Peyer's patch (tissue), 4 donors: ENCODE data around the gene TK1. TPM values are rescaled to one million over a fixed set of nuclear protein-coding genes. Genes with fewer than 3 reads are reported as not detected.
A peak's percentile ranks its signal among the peaks of the same experiment; 100 is the strongest.

Experiments used
- DNase-seq, 3 donors: peaks; one replicate each; pipeline ENCODE4 v3.0.0-alpha.2; 2017 to 2019
- H3K27ac ChIP-seq, 4 donors: fragments of 200-600 bp; sonication (generic); one replicate each; pipeline ENCODE4 v1.5.1; 2016 to 2019
- H3K27me3 ChIP-seq, 2 donors: fragments of 200-600 bp; sonication (generic); one replicate each; pipeline ENCODE4 v1.5.1; 2019
- H3K36me3 ChIP-seq, 3 donors: fragments of 200-600 bp; sonication (generic); one replicate each; pipeline ENCODE4 v1.5.1; 2016 to 2019
- H3K4me1 ChIP-seq, 4 donors: fragments of 200-600 bp; sonication (generic); one replicate each; pipeline ENCODE4 v1.5.1; 2016 to 2019
- H3K4me3 ChIP-seq, 4 donors: fragments of 200-600 bp; sonication (generic); 1 replicate in 3 of 4; 2 replicates in 1 of 4; pipeline ENCODE4 v1.5.1; 2016 to 2019; ENCODE audit warnings: mild to moderate bottlenecking in 1 of 4
- H3K9me3 ChIP-seq, 4 donors: fragments of 200-600 bp; sonication (generic); one replicate each; pipeline ENCODE4 v1.5.1; 2016 to 2019; ENCODE audit warnings: mild to moderate bottlenecking in 1 of 4
- CTCF ChIP-seq, 6 experiments: fragments of 450-650 bp in 4 of 6; fragments of 200-600 bp in 2 of 6; sonication (generic) in 1 of 6; IDR thresholded peaks; one replicate each; pipeline ENCODE4 v1.5.1; 2017 to 2019; ENCODE audit warnings: antibody characterized with exemption in 6 of 6, mild to moderate bottlenecking in 3 of 6, moderate library complexity in 1 of 6
- POLR2A ChIP-seq, 2 donors: fragments of 450-650 bp; IDR thresholded peaks; one replicate each; pipeline ENCODE4 v1.5.1; 2017; ENCODE audit warnings: antibody characterized with exemption in 2 of 2, mild to moderate bottlenecking in 2 of 2, moderate library complexity in 2 of 2
- total RNA-seq, 4 donors: library from RNA; depleted of rRNA; stranded (reverse); fragments of >200 nt; gene quantifications; one replicate each; pipeline ENCODE4 v1.1.0, GENCODE V29; 2016

TK1 gene
- total RNA-seq, 4 donors from 2014 or later = 6.2 to 46.2 (median 10.1) TPM

GRCh38 chr17:78137392-78138203 is 49.3 kb downstream of the TK1 start:
- peak overlapping the region in 2 of 4 donors; percentile 6 to 75 for H3K27ac ChIP-seq
- no peaks in the 10 kb centered on the region for H3K36me3 ChIP-seq
- H3K4me3 ChIP-seq = peak overlapping the region in 1 of 4 donors; percentile 20
- H3K27me3 ChIP-seq = no peaks in the 10 kb centered on the region
- peak in 2 of 3 donors; percentile 59 to 72 for DNase-seq
- peaks cover 0 to 47% (median 37%) of the 10 kb centered on the region in 4 donors for H3K4me1 ChIP-seq
- TF ChIP-seq CTCF (IDR thresholded peaks at IDR 0.05) (peak in 5 of 6 experiments; percentile 23 to 49 (median 33)), POLR2A (IDR thresholded peaks at IDR 0.05) (no peak)
- H3K9me3 ChIP-seq = no peaks in the 10 kb centered on the region

GRCh38 chr17:78135858-78136500 is 50.9 kb downstream of the TK1 start:
- TF ChIP-seq POLR2A (IDR thresholded peaks at IDR 0.05) (no peak), CTCF (IDR thresholded peaks at IDR 0.05) (no peak)
- peaks cover 0 to 46% (median 36%) of the 10 kb centered on the region in 4 donors for H3K4me1 ChIP-seq
- H3K9me3 ChIP-seq = no peaks in the 10 kb centered on the region
- DNase-seq = no peak
- H3K27me3 ChIP-seq = no peaks in the 10 kb centered on the region
- H3K27ac ChIP-seq = no peak overlapping the region
- H3K36me3 ChIP-seq = no peaks in the 10 kb centered on the region
- H3K4me3 ChIP-seq = no peak overlapping the region

GRCh38 chr17:78134899-78135385 is 51.9 kb downstream of the TK1 start:
- Histone ChIP-seq H3K27ac (peak overlapping the region in 1 of 4 donors; percentile 99), H3K9me3 (no peaks in the 10 kb centered on the region), H3K27me3 (no peaks in the 10 kb centered on the region), H3K4me3 (no peak overlapping the region), H3K36me3 (no peaks in the 10 kb centered on the region), H3K4me1 (peaks cover 0 to 39% (median 33%) of the 10 kb centered on the region in 4 donors)
- TF ChIP-seq CTCF (IDR thresholded peaks at IDR 0.05) = no peak
- no peak for TF ChIP-seq POLR2A (IDR thresholded peaks at IDR 0.05)
- DNase-seq = no peak

GRCh38 chr17:78133971-78134898 is 52.6 kb downstream of the TK1 start:
- H3K4me1 ChIP-seq = peaks cover 3 to 46% (median 40%) of the 10 kb centered on the region in 4 donors
- peak overlapping the region in 1 of 4 donors; percentile 97 for H3K4me3 ChIP-seq
- no peaks in the 10 kb centered on the region for H3K36me3 ChIP-seq
- TF ChIP-seq CTCF (IDR thresholded peaks at IDR 0.05) (peak in 5 of 6 experiments; percentile 58 to 76 (median 71)), POLR2A (IDR thresholded peaks at IDR 0.05) (no peak)
- DNase-seq = peak; percentile 80 to 93 (median 84)
- no peaks in the 10 kb centered on the region for H3K9me3 ChIP-seq
- H3K27ac ChIP-seq = peak overlapping the region in 3 of 4 donors; percentile 30 to 99 (median 84)
- H3K27me3 ChIP-seq = no peaks in the 10 kb centered on the region
